ENCODE results near the gene HAGH. TPM values are rescaled to one million over a fixed set of nuclear protein-coding genes. Genes with fewer than 3 reads are reported as not detected.

The HAGH gene
- total and polyA plus RNA-seq, 2 experiments from 2014 or later: 169 to 219 TPM

GRCh38 chr16:1858189-1858865 is 31.7 kb upstream of the HAGH start:
- Histone ChIP-seq H3K36me3 (no peaks in the 10 kb centered on the region), H3K27me3 (peaks cover 66% of the 10 kb centered on the region)
- no peak for DNase-seq (ENCODE audit: low read depth in 1 of 2, low spot score in 1 of 2)

GRCh38 chr16:1857433-1858097 is 30.9 kb upstream of the HAGH start:
- peaks cover 5% of the 10 kb centered on the region for H3K4me1 ChIP-seq (ENCODE audit: low read depth)
- no peak overlapping the region for H3K27ac ChIP-seq
- no peak for DNase-seq (ENCODE audit: low read depth in 1 of 2, low spot score in 1 of 2)
- TF ChIP-seq CTCF (IDR thresholded peaks at IDR 0.05; ENCODE audit: low read depth, low read length): no peak
- H3K4me3 ChIP-seq: no peak overlapping the region
- H3K27me3 ChIP-seq: peaks cover 74% of the 10 kb centered on the region
- no peaks in the 10 kb centered on the region for H3K36me3 ChIP-seq
- H3K9me3 ChIP-seq (ENCODE audit: low read depth): no peaks in the 10 kb centered on the region

More at GRCh38 chr16:1858189-1858865, 31.7 kb upstream of the HAGH start:
- Histone ChIP-seq H3K9me3 (ENCODE audit: low read depth) (no peaks in the 10 kb centered on the region), H3K4me1 (ENCODE audit: low read depth) (peaks cover 5% of the 10 kb centered on the region), H3K4me3 (no peak overlapping the region), H3K27ac (no peak overlapping the region)
- no peak for TF ChIP-seq CTCF (IDR thresholded peaks at IDR 0.05; ENCODE audit: low read depth, low read length)

GRCh38 chr16:1851793-1852192 is 25.2 kb upstream of the HAGH start:
- no peak for TF ChIP-seq CTCF (IDR thresholded peaks at IDR 0.05; ENCODE audit: low read depth, low read length)
- H3K4me3 ChIP-seq: no peak overlapping the region
- no peak overlapping the region for H3K27ac ChIP-seq
- no peaks in the 10 kb centered on the region for H3K36me3 ChIP-seq
- no peaks in the 10 kb centered on the region for H3K9me3 ChIP-seq (ENCODE audit: low read depth)
- DNase-seq (ENCODE audit: low read depth in 1 of 2, low spot score in 1 of 2): no peak
- peaks cover 39% of the 10 kb centered on the region for H3K27me3 ChIP-seq
- H3K4me1 ChIP-seq (ENCODE audit: low read depth): peaks cover 5% of the 10 kb centered on the region

GRCh38 chr16:1850981-1851380 is 24.4 kb upstream of the HAGH start:
- no peak for TF ChIP-seq CTCF (IDR thresholded peaks at IDR 0.05; ENCODE audit: low read depth, low read length)
- peaks cover 5% of the 10 kb centered on the region for H3K4me1 ChIP-seq (ENCODE audit: low read depth)
- H3K4me3 ChIP-seq: no peak overlapping the region
- no peaks in the 10 kb centered on the region for H3K36me3 ChIP-seq
- DNase-seq (ENCODE audit: low read depth in 1 of 2, low spot score in 1 of 2): no peak
- peaks cover 43% of the 10 kb centered on the region for H3K27me3 ChIP-seq
- no peak overlapping the region for H3K27ac ChIP-seq
- H3K9me3 ChIP-seq (ENCODE audit: low read depth): no peaks in the 10 kb centered on the region

GRCh38 chr16:1846416-1846815 is 19.8 kb upstream of the HAGH start:
- Histone ChIP-seq H3K4me3 (no peak overlapping the region), H3K36me3 (no peaks in the 10 kb centered on the region), H3K4me1 (ENCODE audit: low read depth) (no peaks in the 10 kb centered on the region), H3K27me3 (peaks cover 25% of the 10 kb centered on the region), H3K9me3 (ENCODE audit: low read depth) (no peaks in the 10 kb centered on the region), H3K27ac (no peak overlapping the region)
- DNase-seq (ENCODE audit: low read depth in 1 of 2, low spot score in 1 of 2): no peak
- TF ChIP-seq CTCF (IDR thresholded peaks at IDR 0.05; ENCODE audit: low read depth, low read length): no peak
